Measurements from ENCODE around the gene FBLIM1. TPM values are rescaled to one million over a fixed set of nuclear protein-coding genes. Genes with fewer than 3 reads are reported as not detected.

Gene FBLIM1
- total RNA-seq, 1 donor from 2014 or later = 101 TPM

- H3K36me3 Mint-ChIP-seq (ENCODE audit: insufficient read depth) = no peaks in the 10 kb centered on the region
- DNase-seq (ENCODE audit: low spot score, unreplicated experiment) = no peak
- no peaks in the 10 kb centered on the region for H3K27me3 Mint-ChIP-seq
- H3K4me3 Mint-ChIP-seq (ENCODE audit: low read depth) = no peak overlapping the region
- H3K9me3 Mint-ChIP-seq (ENCODE audit: low read depth) = no peaks in the 10 kb centered on the region
- H3K27ac Mint-ChIP-seq = no peak overlapping the region
- H3K4me1 Mint-ChIP-seq (ENCODE audit: low read depth) = peaks cover 5% of the 10 kb centered on the region
- TF ChIP-seq, protein P1, sequence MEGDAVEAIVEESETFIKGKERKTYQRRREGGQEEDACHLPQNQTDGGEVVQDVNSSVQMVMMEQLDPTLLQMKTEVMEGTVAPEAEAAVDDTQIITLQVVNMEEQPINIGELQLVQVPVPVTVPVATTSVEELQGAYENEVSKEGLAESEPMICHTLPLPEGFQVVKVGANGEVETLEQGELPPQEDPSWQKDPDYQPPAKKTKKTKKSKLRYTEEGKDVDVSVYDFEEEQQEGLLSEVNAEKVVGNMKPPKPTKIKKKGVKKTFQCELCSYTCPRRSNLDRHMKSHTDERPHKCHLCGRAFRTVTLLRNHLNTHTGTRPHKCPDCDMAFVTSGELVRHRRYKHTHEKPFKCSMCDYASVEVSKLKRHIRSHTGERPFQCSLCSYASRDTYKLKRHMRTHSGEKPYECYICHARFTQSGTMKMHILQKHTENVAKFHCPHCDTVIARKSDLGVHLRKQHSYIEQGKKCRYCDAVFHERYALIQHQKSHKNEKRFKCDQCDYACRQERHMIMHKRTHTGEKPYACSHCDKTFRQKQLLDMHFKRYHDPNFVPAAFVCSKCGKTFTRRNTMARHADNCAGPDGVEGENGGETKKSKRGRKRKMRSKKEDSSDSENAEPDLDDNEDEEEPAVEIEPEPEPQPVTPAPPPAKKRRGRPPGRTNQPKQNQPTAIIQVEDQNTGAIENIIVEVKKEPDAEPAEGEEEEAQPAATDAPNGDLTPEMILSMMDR (IDR thresholded peaks at IDR 0.05; ENCODE audit: unreplicated experiment) = no peak
Measured at GRCh38 chr1:15744122-15744679, 14.4 kb upstream of the FBLIM1 start.

- TF ChIP-seq, protein P1 (IDR thresholded peaks at IDR 0.05; ENCODE audit: unreplicated experiment) = no peak
- Mint-ChIP-seq H3K36me3 (ENCODE audit: insufficient read depth) (no peaks in the 10 kb centered on the region), H3K4me3 (ENCODE audit: low read depth) (no peak overlapping the region)
Measured at GRCh38 chr1:15747378-15747777, 11.2 kb upstream of the FBLIM1 start.

DNA sequence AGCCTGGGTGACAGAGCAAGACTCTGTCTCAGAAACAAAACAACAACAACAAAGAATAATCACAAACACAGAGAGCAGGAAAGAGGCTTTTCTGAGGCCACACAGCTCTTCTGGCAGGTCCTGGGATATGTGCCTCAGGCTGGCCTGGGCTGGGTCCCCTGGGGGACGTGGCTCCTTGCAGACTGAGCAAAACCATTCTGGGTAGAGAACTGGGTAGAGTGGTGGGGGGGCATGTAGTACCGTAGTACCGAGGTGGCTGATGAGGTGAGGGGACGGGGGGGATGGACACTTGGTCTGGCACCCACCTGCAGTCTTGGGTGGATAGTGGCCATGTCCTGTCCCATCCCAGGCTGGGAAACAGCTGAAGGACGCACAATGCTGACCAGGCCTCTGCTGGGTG is 10.3 kb upstream of the FBLIM1 start:
- H3K27ac Mint-ChIP-seq = no peak overlapping the region

More at GRCh38 chr1:15747378-15747777, 11.2 kb upstream of the FBLIM1 start:
- Mint-ChIP-seq H3K27me3 (peaks cover 2% of the 10 kb centered on the region), H3K9me3 (ENCODE audit: low read depth) (no peaks in the 10 kb centered on the region), H3K4me1 (ENCODE audit: low read depth) (peaks cover 1% of the 10 kb centered on the region), H3K27ac (no peak overlapping the region)
- DNase-seq (ENCODE audit: low spot score, unreplicated experiment) = no peak

GRCh38 chr1:15748690-15749398 is 9.8 kb upstream of the FBLIM1 start:
- TF ChIP-seq, protein P1 (IDR thresholded peaks at IDR 0.05; ENCODE audit: unreplicated experiment) = no peak
- no peak for DNase-seq (ENCODE audit: low spot score, unreplicated experiment)

More for the DNA sequence above, 10.3 kb upstream of the FBLIM1 start:
- Mint-ChIP-seq H3K36me3 (ENCODE audit: insufficient read depth) (no peaks in the 10 kb centered on the region), H3K4me1 (ENCODE audit: low read depth) (peaks cover 1% of the 10 kb centered on the region), H3K27me3 (peaks cover 2% of the 10 kb centered on the region), H3K4me3 (ENCODE audit: low read depth) (no peak overlapping the region), H3K9me3 (ENCODE audit: low read depth) (no peaks in the 10 kb centered on the region)
- no peak for DNase-seq (ENCODE audit: low spot score, unreplicated experiment)
- TF ChIP-seq, protein P1 (IDR thresholded peaks at IDR 0.05; ENCODE audit: unreplicated experiment) = no peak

DNA sequence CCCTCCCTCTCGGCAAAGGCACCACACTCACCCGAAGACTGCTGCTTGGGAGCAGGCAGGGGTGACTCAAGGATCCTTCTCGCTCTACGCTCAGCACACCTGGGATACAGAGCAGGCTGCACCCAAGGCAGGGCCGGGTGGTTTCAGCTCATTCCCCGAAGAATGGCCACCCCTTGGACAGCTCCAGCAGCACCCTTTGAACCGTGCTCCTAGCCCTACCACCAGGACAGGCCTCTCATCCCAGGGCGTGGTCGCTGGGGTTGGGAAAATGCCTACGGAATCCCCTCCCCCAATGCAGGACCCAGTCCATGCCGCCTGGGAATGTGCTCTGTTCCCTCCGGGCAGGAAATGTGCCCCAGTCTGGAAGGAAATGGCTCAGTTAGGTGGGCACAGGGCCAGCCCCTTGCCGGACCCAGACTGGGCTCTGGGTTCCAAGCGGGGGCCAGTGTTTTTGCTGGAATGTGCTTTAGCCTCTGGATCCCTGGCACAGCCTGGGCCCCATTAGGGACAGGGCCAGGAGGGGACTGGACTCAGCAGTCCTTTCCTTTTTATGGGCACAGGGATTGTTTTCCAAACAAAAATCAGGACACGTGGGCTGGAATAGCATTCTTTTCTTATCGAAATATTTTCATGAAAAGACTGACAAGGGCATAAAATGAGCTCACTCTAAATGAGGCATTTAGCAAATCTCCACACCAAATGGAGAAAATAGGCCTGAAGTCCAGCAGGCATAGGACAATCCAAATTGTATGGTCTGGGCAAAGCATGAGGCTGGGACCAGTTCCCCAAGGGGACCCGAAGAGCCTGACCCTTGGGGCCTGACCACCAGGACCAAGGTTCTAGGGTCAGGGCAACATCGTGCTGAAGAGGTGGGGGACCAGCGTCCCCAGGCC is 8.9 kb upstream of the FBLIM1 start:
- peaks cover 2% of the 10 kb centered on the region for H3K27me3 Mint-ChIP-seq

More at GRCh38 chr1:15748690-15749398, 9.8 kb upstream of the FBLIM1 start:
- peaks cover 2% of the 10 kb centered on the region for H3K27me3 Mint-ChIP-seq
- H3K4me1 Mint-ChIP-seq (ENCODE audit: low read depth) = peaks cover 1% of the 10 kb centered on the region
- no peak overlapping the region for H3K4me3 Mint-ChIP-seq (ENCODE audit: low read depth)
- no peaks in the 10 kb centered on the region for H3K9me3 Mint-ChIP-seq (ENCODE audit: low read depth)
- H3K27ac Mint-ChIP-seq = no peak overlapping the region
- H3K36me3 Mint-ChIP-seq (ENCODE audit: insufficient read depth) = no peaks in the 10 kb centered on the region

More for the DNA sequence above, 8.9 kb upstream of the FBLIM1 start:
- no peak overlapping the region for H3K27ac Mint-ChIP-seq
- H3K36me3 Mint-ChIP-seq (ENCODE audit: insufficient read depth) = no peaks in the 10 kb centered on the region
- no peaks in the 10 kb centered on the region for H3K9me3 Mint-ChIP-seq (ENCODE audit: low read depth)
- TF ChIP-seq, protein P1 (IDR thresholded peaks at IDR 0.05; ENCODE audit: unreplicated experiment) = no peak
- DNase-seq (ENCODE audit: low spot score, unreplicated experiment) = no peak
- no peak overlapping the region for H3K4me3 Mint-ChIP-seq (ENCODE audit: low read depth)
- peaks cover 1% of the 10 kb centered on the region for H3K4me1 Mint-ChIP-seq (ENCODE audit: low read depth)

All from progenitor cell of endocrine pancreas (in vitro differentiated cells).